ENCODE results near the gene IMMP2L. TPM values are rescaled to one million over a fixed set of nuclear protein-coding genes. Genes with fewer than 3 reads are reported as not detected.

IMMP2L gene
- total and polyA plus RNA-seq, 2 of the 8 experiments (the other 6 are each of a cell fraction or from before 2014, with no cell fraction given), result 2.3 to 10.1 TPM

- no peak overlapping the region for H2AK5ac ChIP-seq (ENCODE audit: low read depth, low read length)
- no peak overlapping the region for H3K4ac ChIP-seq (replicated peaks; ENCODE audit: insufficient read length, low read depth, low read length)
- no peak overlapping the region for H3K27ac ChIP-seq (ENCODE audit: low read depth, low read length)
- 91% methylated on average over 3 of the region's 3 CpGs; no CpG with 5 or more reads in 1 of the 2 experiments for WGBS, 2 experiments (ENCODE audit: extremely low coverage in 1 of 2, insufficient coverage in 1 of 2, insufficient read length in 1 of 2, insufficient replicate concordance in 2 of 2, low coverage in 1 of 2, low lambda C conversion rate in 2 of 2, missing lambda C conversion rate in 1 of 2)
- no peaks in the 10 kb centered on the region for H3K9me3 ChIP-seq (ENCODE audit: insufficient read depth in 2 of 2, low read depth in 1 of 2, low read length in 1 of 2)
- H2BK12ac ChIP-seq (ENCODE audit: low read depth, low read length), result no peak overlapping the region
- ChIA-PET CTCF (ENCODE audit: partially characterized antibody) (no interaction called here), POLR2A (ENCODE audit: partially characterized antibody) (interaction anchor here (0.6 kb wide), 1 partner anchor 23 kb away, joined by 3 read pairs; no protein-coding TSS in a partner anchor)
- H3K18ac ChIP-seq (ENCODE audit: extremely low read depth, low read length), result no peak overlapping the region
- no peak overlapping the region for H3K23ac ChIP-seq (ENCODE audit: insufficient read length)
- H2BK20ac ChIP-seq (ENCODE audit: low read length), result no peak overlapping the region
- no peaks in the 10 kb centered on the region for H4K20me1 ChIP-seq (replicated peaks in 1 of 2; ENCODE audit: control insufficient read depth in 1 of 2, insufficient read depth in 2 of 2, low read length in 2 of 2)
- H3K27me3 ChIP-seq (replicated peaks in 1 of 4; ENCODE audit: control insufficient read depth in 3 of 4, extremely low read depth in 1 of 4, insufficient read depth in 3 of 4, low read length in 3 of 4), result no peaks in the 10 kb centered on the region
- H4K5ac ChIP-seq (ENCODE audit: insufficient read length, low read depth, low read length), result no peak overlapping the region
- no peaks in the 10 kb centered on the region for H3K4me1 ChIP-seq (replicated peaks in 1 of 4; ENCODE audit: control insufficient read depth in 3 of 4, insufficient read depth in 4 of 4, low read length in 3 of 4)
- H3K14ac ChIP-seq (ENCODE audit: insufficient read length), result no peak overlapping the region
- TF ChIP-seq SRF (IDR thresholded peaks at IDR 0.05; ENCODE audit: low read depth, low read length) (no peak), SP4 (IDR thresholded peaks at IDR 0.05; ENCODE audit: low read length) (no peak), TAF7 (optimal IDR thresholded peaks at IDR 0.05; ENCODE audit: borderline replicate concordance, low read depth, low read length) (no peak), RAD21 (IDR thresholded peaks at IDR 0.05 in 1 of 2, conservative IDR thresholded peaks at IDR 0.05 in 1 of 2; ENCODE audit: low read depth in 2 of 2, low read length in 2 of 2) (no peak), PHF8 (conservative IDR thresholded peaks at IDR 0.05; ENCODE audit: low read depth, low read length) (no peak), SAP30 (IDR thresholded peaks at IDR 0.05; ENCODE audit: insufficient read depth, insufficient replicate concordance, low read length) (no peak), MAX (IDR thresholded peaks at IDR 0.05) (no peak), KDM1A (IDR thresholded peaks at IDR 0.05; ENCODE audit: borderline replicate concordance, low read length) (no peak), ATF2 (IDR thresholded peaks at IDR 0.05; ENCODE audit: low read length) (no peak)
- no peak overlapping the region for H3K9ac ChIP-seq (replicated peaks in 1 of 4; ENCODE audit: extremely low read depth in 1 of 4, low read depth in 3 of 4, low read length in 3 of 4)
- H2BK15ac ChIP-seq (ENCODE audit: low read length), result no peak overlapping the region
- no peak overlapping the region for H4K91ac ChIP-seq (replicated peaks; ENCODE audit: insufficient read length, low read length)
- no peak overlapping the region for H3K4me3 ChIP-seq (ENCODE audit: extremely low read depth in 1 of 4, insufficient read depth in 2 of 4, low read depth in 3 of 4, low read length in 4 of 4)
- no peak overlapping the region for H3K4me2 ChIP-seq (ENCODE audit: insufficient read depth in 1 of 2, low read depth in 2 of 2, low read length in 2 of 2)
- no peak for FAIRE-seq
- H3K56ac ChIP-seq (replicated peaks; ENCODE audit: insufficient read length, low read depth, low read length), result no peak overlapping the region
- no peaks in the 10 kb centered on the region for H3K79me1 ChIP-seq (ENCODE audit: low read depth, low read length)
- no peaks in the 10 kb centered on the region for H3K23me2 ChIP-seq (ENCODE audit: low read depth, low read length)
- no peak overlapping the region for H2BK5ac ChIP-seq (ENCODE audit: low read depth, low read length)
- no peaks in the 10 kb centered on the region for H3K79me2 ChIP-seq (ENCODE audit: control insufficient read depth in 1 of 2, insufficient read depth in 2 of 2, low read length in 2 of 2)
- H4K8ac ChIP-seq (ENCODE audit: extremely low read depth, insufficient read depth, low read length), result no peak overlapping the region
- no peak overlapping the region for H2AFZ ChIP-seq (ENCODE audit: low read length)
- no peak overlapping the region for H2BK120ac ChIP-seq (replicated peaks; ENCODE audit: low read depth, low read length)
- DNase-seq (ENCODE audit: low read depth in 1 of 2, low spot score in 2 of 2), result no peak
- no peaks in the 10 kb centered on the region for H3K36me3 ChIP-seq (ENCODE audit: control insufficient read depth in 2 of 4, insufficient read depth in 4 of 4, low read length in 3 of 4)
Observed at GRCh38 chr7:110983822-110984456, 578.4 kb downstream of the IMMP2L start.

Measured in H1 (cell line).